Body of pancreas (tissue), 4 donors: Measurements from ENCODE around the gene ZNF441. TPM values are rescaled to one million over a fixed set of nuclear protein-coding genes. Genes with fewer than 3 reads are reported as not detected.
"Not testable (repeated sequence)": the region's sequence is repeated elsewhere in the genome, so short reads cannot be mapped to it uniquely, and the experiment has no call there.

Experiments used
- ATAC-seq: fragments of 150-250 bp; one replicate; pipeline ENCODE4 v1.9.1; 2016
- DNase-seq, 4 donors: peaks; one replicate each; pipeline ENCODE4 v3.0.0-alpha.2; 2019
- H3K27ac ChIP-seq, 4 donors: fragments of 200-600 bp; sonication (generic); 1 replicate in 3 of 4; 2 replicates in 1 of 4; pipeline versions ENCODE4 v1.5.1 to v1.6.1; 2016 to 2019; ENCODE audit warnings: mild to moderate bottlenecking in 1 of 4, mixed read lengths in 1 of 4, moderate library complexity in 1 of 4
- H3K27me3 ChIP-seq, 2 donors: fragments of 200-600 bp; sonication (generic); one replicate each; pipeline ENCODE4 v1.6.0; 2016; ENCODE audit warnings: mild to moderate bottlenecking in 1 of 2
- H3K36me3 ChIP-seq, 2 donors: fragments of 200-600 bp; sonication (generic); replicated peaks in 1 of 2; 2 replicates each; pipeline ENCODE4 v1.5.1; 2016; ENCODE audit warnings: low read depth in 2 of 2; ENCODE audit not compliant: insufficient read depth in 1 of 2
- H3K4me1 ChIP-seq: fragments of 200-600 bp; sonication (generic); one replicate; pipeline ENCODE4 v1.6.0; 2016
- H3K4me3 ChIP-seq, 2 donors: fragments of 200-600 bp; sonication (generic); 1 replicate in 1 of 2; 2 replicates in 1 of 2; pipeline ENCODE4 v1.5.1; 2016 to 2019
- H3K9me3 ChIP-seq, 3 donors: fragments of 200-600 bp; sonication (generic); 1 replicate in 2 of 3; 2 replicates in 1 of 3; pipeline ENCODE4 v1.5.1; 2016
- POLR2A ChIP-seq, 3 donors: fragments of 450-650 bp; IDR thresholded peaks; one replicate each; pipeline ENCODE4 v1.6.1; 2016; ENCODE audit warnings: antibody characterized with exemption in 3 of 3, mild to moderate bottlenecking in 2 of 3
- WGBS, 2 donors: methylation state at CpG; one replicate each; pipeline ENCODE4 v1.1.5; 2017; 5-methylcytosine and 5-hydroxymethylcytosine counted together
- intact Hi-C: fragments of 100-400 bp; cut with DNase I; formaldehyde crosslinking; loops from one replicate; pipeline ENCODE4 v1.15.1; 2023
- total RNA-seq, 2 donors: library from RNA; depleted of rRNA; stranded (reverse); fragments of >200 nt; gene quantifications; one replicate each; pipeline ENCODE4 v1.1.0, GENCODE V29; 2016
- TF ChIP-seq, protein P1 (sequence below), 7 experiments: fragments of 450-650 bp in 4 of 7; fragments of 200-600 bp in 3 of 7; sonication (generic) in 3 of 7; IDR thresholded peaks; one replicate each; pipeline ENCODE4 v1.5.1; 2016 to 2019; ENCODE audit warnings: antibody characterized with exemption in 7 of 7

Gene ZNF441
- total RNA-seq, 2 donors from 2014 or later: 7.3 to 13.8 TPM

DNA sequence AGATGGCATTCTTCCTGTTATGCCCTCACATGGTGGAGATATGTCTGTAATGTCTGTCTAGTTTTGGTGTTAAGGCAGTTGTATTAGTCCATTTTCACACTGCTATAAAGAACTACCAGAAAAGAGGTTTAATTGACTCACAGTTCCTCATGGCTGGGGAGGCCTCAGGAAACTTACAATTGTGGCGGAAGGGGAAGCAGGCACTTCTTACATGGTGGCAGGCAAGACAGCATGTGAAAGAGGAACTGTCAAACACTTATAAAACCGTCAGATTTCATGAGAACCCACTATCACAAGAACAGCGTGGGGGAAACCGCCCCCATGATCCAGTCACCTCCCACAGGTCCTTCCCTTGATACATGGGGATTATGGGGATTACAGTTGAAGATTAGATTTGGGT, 3.2 kb downstream of the ZNF441 start:
- intact Hi-C loops: no loop called here
- ATAC-seq: no peak

DNA sequence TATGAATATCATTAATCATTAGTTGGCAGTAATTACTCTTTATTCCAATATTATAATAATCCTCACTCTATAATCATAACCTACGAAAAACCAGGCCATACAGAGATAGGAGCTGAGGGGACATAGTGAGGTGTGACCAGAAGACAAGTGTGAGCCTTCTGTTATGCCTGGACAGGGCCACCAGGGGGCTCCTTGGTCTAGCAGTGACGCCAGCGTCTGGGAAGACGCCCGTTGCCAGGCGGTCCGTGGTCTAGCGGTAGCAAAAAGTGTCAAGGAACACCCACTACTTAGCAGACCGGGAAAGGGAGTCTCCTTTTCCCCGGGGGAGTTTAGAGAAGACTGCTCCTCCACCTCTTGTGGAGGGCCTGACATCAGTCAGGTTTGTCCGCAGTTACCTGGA, 4.7 kb downstream of the ZNF441 start:
- H3K36me3 ChIP-seq, H3K9me3 ChIP-seq, intact Hi-C loops, H3K4me3 ChIP-seq, H3K27ac ChIP-seq, DNase-seq, H3K27me3 ChIP-seq, ATAC-seq: not testable (repeated sequence)
- H3K4me1 ChIP-seq: peaks cover 13% of the 10 kb centered on the region
- WGBS, 2 donors: 74 to 87% methylated on average over 11 of the region's 11 CpGs

More for the DNA sequence above, 3.2 kb downstream of the ZNF441 start:
- H3K4me1 ChIP-seq: peaks cover 17% of the 10 kb centered on the region
- H3K9me3 ChIP-seq: peaks cover 0 to 5% (median 0%) of the 10 kb centered on the region in 3 donors
- 93 to 97% methylated on average over 4 of the region's 4 CpGs for WGBS, 2 donors
- H3K36me3 ChIP-seq: no peaks in the 10 kb centered on the region
- DNase-seq: no peak
- TF ChIP-seq, protein P1, sequence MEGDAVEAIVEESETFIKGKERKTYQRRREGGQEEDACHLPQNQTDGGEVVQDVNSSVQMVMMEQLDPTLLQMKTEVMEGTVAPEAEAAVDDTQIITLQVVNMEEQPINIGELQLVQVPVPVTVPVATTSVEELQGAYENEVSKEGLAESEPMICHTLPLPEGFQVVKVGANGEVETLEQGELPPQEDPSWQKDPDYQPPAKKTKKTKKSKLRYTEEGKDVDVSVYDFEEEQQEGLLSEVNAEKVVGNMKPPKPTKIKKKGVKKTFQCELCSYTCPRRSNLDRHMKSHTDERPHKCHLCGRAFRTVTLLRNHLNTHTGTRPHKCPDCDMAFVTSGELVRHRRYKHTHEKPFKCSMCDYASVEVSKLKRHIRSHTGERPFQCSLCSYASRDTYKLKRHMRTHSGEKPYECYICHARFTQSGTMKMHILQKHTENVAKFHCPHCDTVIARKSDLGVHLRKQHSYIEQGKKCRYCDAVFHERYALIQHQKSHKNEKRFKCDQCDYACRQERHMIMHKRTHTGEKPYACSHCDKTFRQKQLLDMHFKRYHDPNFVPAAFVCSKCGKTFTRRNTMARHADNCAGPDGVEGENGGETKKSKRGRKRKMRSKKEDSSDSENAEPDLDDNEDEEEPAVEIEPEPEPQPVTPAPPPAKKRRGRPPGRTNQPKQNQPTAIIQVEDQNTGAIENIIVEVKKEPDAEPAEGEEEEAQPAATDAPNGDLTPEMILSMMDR (IDR thresholded peaks at IDR 0.05): no peak
- TF ChIP-seq POLR2A (IDR thresholded peaks at IDR 0.05): no peak
- no peak overlapping the region for H3K27ac ChIP-seq
- no peak overlapping the region for H3K4me3 ChIP-seq
- H3K27me3 ChIP-seq: no peaks in the 10 kb centered on the region

DNA sequence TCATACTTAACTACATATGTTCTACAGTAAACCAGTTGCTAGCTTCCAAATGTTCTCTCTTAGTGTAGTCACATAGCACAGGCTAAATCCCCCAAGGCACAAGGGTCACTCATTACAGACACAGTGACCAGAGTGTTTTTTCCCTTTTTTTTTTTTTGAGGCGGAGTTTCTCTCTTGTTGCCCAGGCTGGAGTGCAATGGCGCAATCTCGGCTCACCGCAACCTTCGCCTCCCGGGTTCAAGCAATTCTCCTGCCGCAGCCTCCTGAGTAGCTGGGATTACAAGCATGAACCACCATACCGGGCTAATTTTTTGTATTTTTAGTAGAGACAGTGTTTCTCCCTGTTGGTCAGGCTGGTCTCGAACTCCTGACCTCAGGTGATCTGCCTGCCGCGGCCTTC, 9.9 kb downstream of the ZNF441 start:
- DNase-seq, H3K27ac ChIP-seq, H3K4me1 ChIP-seq, intact Hi-C loops, H3K4me3 ChIP-seq, ATAC-seq, H3K27me3 ChIP-seq: not testable (repeated sequence)
- peaks cover 35 to 37% of the 10 kb centered on the region in 2 donors for H3K36me3 ChIP-seq
- WGBS, 2 donors: 97 to 98% methylated on average over 11 of the region's 11 CpGs
- H3K9me3 ChIP-seq: peaks cover 0 to 36% (median 0%) of the 10 kb centered on the region in 3 donors

DNA sequence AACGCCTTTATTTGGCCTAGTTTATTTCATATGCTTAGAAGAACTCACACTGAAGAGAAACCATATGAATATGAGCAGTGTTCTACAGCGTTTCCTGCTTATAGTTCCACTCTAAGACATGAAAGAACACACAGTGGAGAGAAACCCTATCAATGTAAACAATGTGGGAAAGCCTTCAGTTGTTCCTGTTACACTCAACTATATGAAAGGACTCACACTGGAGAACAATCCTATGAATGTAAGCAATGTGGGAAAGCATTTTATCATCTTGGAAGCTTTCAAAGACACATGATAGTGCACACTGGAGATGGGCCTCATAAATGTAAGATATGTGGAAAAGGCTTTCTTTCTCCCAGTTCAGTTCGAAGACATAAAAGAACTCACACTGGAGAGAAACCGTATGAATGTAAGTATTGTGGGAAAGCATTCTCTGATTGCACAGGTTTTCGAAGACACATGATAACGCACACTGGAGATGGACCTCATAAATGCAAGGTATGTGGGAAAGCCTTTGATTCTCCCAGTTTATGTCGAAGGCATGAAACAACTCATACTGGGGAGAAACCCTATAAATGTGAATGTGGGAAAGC, 13.7 kb downstream of the ZNF441 start:
- no peak for DNase-seq
- ATAC-seq: no peak
- Histone ChIP-seq H3K9me3 (peaks cover 0 to 60% (median 0%) of the 10 kb centered on the region in 3 donors), H3K27ac (no peak overlapping the region), H3K36me3 (peaks cover 35 to 37% of the 10 kb centered on the region in 2 donors), H3K4me3 (no peak overlapping the region), H3K4me1 (no peaks in the 10 kb centered on the region), H3K27me3 (no peaks in the 10 kb centered on the region)
- TF ChIP-seq, protein P1 (IDR thresholded peaks at IDR 0.05): no peak
- TF ChIP-seq POLR2A (IDR thresholded peaks at IDR 0.05): no peak
- WGBS, 2 donors: 95 to 98% methylated on average over 7 of the region's 7 CpGs
- intact Hi-C loops: loop anchor here (10.0 kb wide), 1 partner anchor 214 kb away; no protein-coding TSS in a partner anchor

DNA sequence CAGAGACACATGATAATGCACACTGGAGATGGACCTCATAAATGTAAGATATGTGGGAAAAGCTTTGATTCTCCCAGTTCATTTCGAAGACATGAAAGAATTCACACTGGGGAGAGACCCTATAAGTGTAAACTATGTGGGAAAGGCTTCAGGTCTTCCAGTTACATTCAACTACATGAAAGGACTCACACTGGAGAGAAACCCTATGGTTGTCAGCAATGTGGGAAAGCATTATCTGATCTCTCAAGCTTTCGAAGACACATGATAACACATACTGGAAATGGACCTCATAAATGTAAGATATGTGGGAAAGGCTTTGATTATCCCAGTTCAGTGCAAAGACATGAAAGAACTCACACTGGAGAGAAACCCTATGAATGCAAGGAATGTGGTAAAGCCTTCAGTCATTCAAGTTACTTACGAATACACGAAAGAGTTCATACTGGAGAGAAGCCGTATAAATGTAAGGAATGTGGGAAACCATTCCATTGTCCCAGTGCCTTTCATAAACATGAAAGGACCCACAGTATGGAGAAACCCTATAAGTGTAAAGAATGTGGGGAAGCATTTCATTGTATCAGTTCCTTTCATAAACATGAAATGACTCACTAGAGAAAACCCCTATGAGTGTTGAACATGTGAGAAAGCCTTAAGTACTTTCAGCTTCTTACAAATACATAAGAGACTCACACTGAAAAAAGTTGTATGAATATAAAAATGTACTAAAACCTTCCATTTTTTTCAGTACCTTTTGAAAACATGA, 14.7 kb downstream of the ZNF441 start:
- H3K36me3 ChIP-seq: peaks cover 35 to 37% of the 10 kb centered on the region in 2 donors
- WGBS, 2 donors: 94 to 95% methylated on average over 5 of the region's 5 CpGs
- TF ChIP-seq POLR2A (IDR thresholded peaks at IDR 0.05): no peak
- TF ChIP-seq, protein P1 (IDR thresholded peaks at IDR 0.05): no peak
- H3K4me1 ChIP-seq: no peaks in the 10 kb centered on the region
- no peak overlapping the region for H3K4me3 ChIP-seq
- intact Hi-C loops: loop anchor here (10.0 kb wide), 1 partner anchor 213 kb away; no protein-coding TSS in a partner anchor
- H3K27ac ChIP-seq: no peak overlapping the region
- DNase-seq (no peak), ATAC-seq (no peak)
- no peaks in the 10 kb centered on the region for H3K27me3 ChIP-seq
- H3K9me3 ChIP-seq: peaks cover 0 to 70% (median 0%) of the 10 kb centered on the region in 3 donors
